ENCODE measurements around the gene EXOC3L1. TPM values are rescaled to one million over a fixed set of nuclear protein-coding genes. Genes with fewer than 3 reads are reported as not detected.

Gene EXOC3L1
- total RNA-seq, 1 donor from 2014 or later, result 0.40 TPM

GRCh38 chr16:67151431-67152097 lies 38.4 kb downstream of the EXOC3L1 start:
- no peak overlapping the region for H3K27ac Mint-ChIP-seq
- H3K27me3 Mint-ChIP-seq (ENCODE audit: low read depth), result peaks cover 49% of the 10 kb centered on the region
- H3K4me1 Mint-ChIP-seq, result peaks cover 8% of the 10 kb centered on the region
- H3K4me3 Mint-ChIP-seq, result peak overlapping the region; percentile 77
- peaks cover 10% of the 10 kb centered on the region for H3K36me3 Mint-ChIP-seq
- no peak for TF ChIP-seq CTCF (IDR thresholded peaks at IDR 0.05; ENCODE audit: unreplicated experiment)
- DNase-seq (ENCODE audit: low spot score in 2 of 2, unreplicated experiment in 2 of 2), result no peak
- no peaks in the 10 kb centered on the region for H3K9me3 Mint-ChIP-seq

- no peaks in the 10 kb centered on the region for H3K9me3 Mint-ChIP-seq
- H3K4me3 Mint-ChIP-seq, result peak within 1 kb of the TSS; percentile 77
- peak in 1 of 2 experiments; percentile 73 for DNase-seq (ENCODE audit: low spot score in 2 of 2, unreplicated experiment in 2 of 2)
- H3K36me3 Mint-ChIP-seq, result peaks cover 10% of the 10 kb centered on the region
- peaks cover 43% of the 10 kb centered on the region for H3K27me3 Mint-ChIP-seq (ENCODE audit: low read depth)
- TF ChIP-seq CTCF (IDR thresholded peaks at IDR 0.05; ENCODE audit: unreplicated experiment), result no peak
- peak within 1 kb of the TSS; percentile 66 for H3K27ac Mint-ChIP-seq
- peaks cover 8% of the 10 kb centered on the region for H3K4me1 Mint-ChIP-seq
Observed at GRCh38 chr16:67150833-67151396, 39.0 kb downstream of the EXOC3L1 start, which contains the start of gene B3GNT9. Gene B3GNT9 (minus strand): TSS chr16:67150998. CDS start chr16:67150485, 513 bp downstream.

- H3K27me3 Mint-ChIP-seq (ENCODE audit: low read depth), result peaks cover 36% of the 10 kb centered on the region
- TF ChIP-seq CTCF (IDR thresholded peaks at IDR 0.05; ENCODE audit: unreplicated experiment), result no peak
- DNase-seq (ENCODE audit: low spot score in 2 of 2, unreplicated experiment in 2 of 2), result no peak
- no peaks in the 10 kb centered on the region for H3K9me3 Mint-ChIP-seq
- H3K4me1 Mint-ChIP-seq, result peaks cover 7% of the 10 kb centered on the region
- H3K4me3 Mint-ChIP-seq, result peak overlapping the region; percentile 77
- H3K27ac Mint-ChIP-seq, result no peak overlapping the region
- H3K36me3 Mint-ChIP-seq, result peaks cover 11% of the 10 kb centered on the region
Observed at GRCh38 chr16:67150047-67150832, 39.7 kb downstream of the EXOC3L1 start.

DNA sequence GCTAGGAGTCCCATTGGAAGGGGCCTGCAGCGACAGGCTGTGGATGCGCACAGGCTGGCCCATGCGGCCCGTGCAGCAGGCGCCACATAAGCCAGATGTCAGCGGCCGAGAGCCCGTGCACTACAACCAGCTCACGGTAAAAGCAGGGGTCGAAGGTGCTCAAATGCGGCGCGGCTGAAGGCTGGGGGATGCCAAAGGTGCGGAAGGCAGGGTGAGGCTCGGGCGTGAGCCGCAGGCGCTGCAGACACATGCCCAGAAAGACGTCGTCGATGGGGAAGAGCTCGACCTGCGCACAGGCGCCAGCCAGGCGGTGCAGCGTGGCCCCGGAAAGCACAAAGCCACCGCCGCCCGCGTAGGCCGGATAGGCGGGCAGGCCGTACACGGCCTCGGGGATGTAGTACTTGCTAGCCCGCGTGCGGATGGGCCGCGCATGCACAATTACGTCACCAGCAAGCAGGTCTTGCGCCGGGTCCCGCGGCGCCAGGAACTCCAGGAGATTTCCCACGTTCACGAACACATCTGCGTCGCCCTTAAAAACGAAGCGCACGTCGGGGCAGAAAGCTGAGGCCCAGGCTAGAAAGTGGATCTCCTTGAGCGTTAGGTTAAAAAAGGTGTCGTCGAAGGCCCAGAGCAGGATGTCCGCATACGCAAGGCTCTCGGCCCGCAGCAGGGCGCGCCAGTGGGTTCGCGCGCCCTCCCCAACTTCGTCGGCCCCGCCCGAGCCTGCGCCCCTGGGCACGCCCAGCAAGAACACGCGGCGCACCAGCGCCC lies 40.5 kb downstream of the EXOC3L1 start:
- H3K27ac Mint-ChIP-seq, result no peak overlapping the region
- peak overlapping the region; percentile 54 for H3K4me3 Mint-ChIP-seq
- peak; percentile 8 for TF ChIP-seq CTCF (IDR thresholded peaks at IDR 0.05; ENCODE audit: unreplicated experiment)

DNA sequence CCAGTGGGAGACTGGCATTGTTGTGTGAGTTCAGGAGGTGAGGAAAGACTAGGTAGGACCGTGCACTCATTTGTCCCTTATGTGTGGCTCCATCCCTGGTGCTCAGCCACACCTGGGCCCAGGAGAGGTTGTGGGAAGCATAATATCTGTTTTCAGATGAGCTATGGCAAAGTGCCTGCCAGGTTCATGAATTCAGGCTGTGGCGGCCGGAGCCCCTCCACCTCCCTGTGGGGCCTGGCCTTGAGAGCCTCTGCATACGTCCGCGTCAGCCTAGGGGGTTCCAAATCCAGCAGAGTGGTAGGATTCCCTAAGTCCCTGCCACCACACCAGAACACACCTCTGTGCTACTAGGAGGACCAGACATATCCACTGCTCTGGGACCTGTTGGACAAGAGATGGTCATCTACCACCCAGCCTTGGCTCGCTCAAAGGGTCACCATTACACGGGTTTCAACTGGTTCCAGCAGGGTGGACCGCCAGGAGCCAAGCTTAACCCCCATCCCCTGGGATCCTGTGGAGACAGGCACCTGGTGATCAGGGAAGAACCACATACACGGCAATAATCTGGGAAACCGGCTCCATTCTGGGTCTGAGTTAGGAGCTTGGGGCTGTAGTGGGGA lies 41.2 kb downstream of the EXOC3L1 start:
- peaks cover 23% of the 10 kb centered on the region for H3K27me3 Mint-ChIP-seq (ENCODE audit: low read depth)
- H3K9me3 Mint-ChIP-seq, result no peaks in the 10 kb centered on the region
- no peak for TF ChIP-seq CTCF (IDR thresholded peaks at IDR 0.05; ENCODE audit: unreplicated experiment)
- peaks cover 5% of the 10 kb centered on the region for H3K4me1 Mint-ChIP-seq
- peaks cover 20% of the 10 kb centered on the region for H3K36me3 Mint-ChIP-seq
- DNase-seq (ENCODE audit: low spot score in 2 of 2, unreplicated experiment in 2 of 2), result no peak
- no peak overlapping the region for H3K27ac Mint-ChIP-seq
- peak overlapping the region; percentile 54 for H3K4me3 Mint-ChIP-seq

More for the DNA sequence above, 40.5 kb downstream of the EXOC3L1 start:
- peaks cover 18% of the 10 kb centered on the region for H3K36me3 Mint-ChIP-seq
- H3K4me1 Mint-ChIP-seq, result peaks cover 5% of the 10 kb centered on the region
- peaks cover 30% of the 10 kb centered on the region for H3K27me3 Mint-ChIP-seq (ENCODE audit: low read depth)
- no peak for DNase-seq (ENCODE audit: low spot score in 2 of 2, unreplicated experiment in 2 of 2)
- H3K9me3 Mint-ChIP-seq, result no peaks in the 10 kb centered on the region
